CD4-positive, alpha-beta T cell (primary cell): ENCODE results near the gene APOB. TPM values are rescaled to one million over a fixed set of nuclear protein-coding genes. Genes with fewer than 3 reads are reported as not detected.

Experiments
- ATAC-seq: fragments of 200-7000 bp; cut with Tn5 transposase; one replicate; pipeline ENCODE4 v1.10.0; 2022; ENCODE audit warnings: mild to moderate bottlenecking; ENCODE audit not compliant: poor library complexity
- CTCF ChIA-PET: fragments of 350-600 bp; sonication (Branson Sonifier 250); formaldehyde crosslinking; loops from one replicate; lab custom pipeline; 2021; ENCODE audit warnings: antibody characterized with exemption, inconsistent platforms; lab: Charles Lee
- POLR2A ChIA-PET: fragments of 350-600 bp; sonication (Branson Sonifier 250); formaldehyde crosslinking; loops from one replicate; lab custom pipeline; 2021; ENCODE audit warnings: antibody characterized with exemption, inconsistent platforms; lab: Charles Lee
- DNase-seq, 14 experiments: peaks; one replicate each; pipeline ENCODE4 v3.0.0-alpha.2; 2013 to 2020; ENCODE audit warnings: mixed read lengths in 2 of 14
- H3K27ac ChIP-seq, 2 donors: one replicate each; pipeline versions ENCODE4 v1.5.1 to v1.7.0; 2013; ENCODE audit warnings: low read length in 2 of 2, low read depth in 1 of 2, mild to moderate bottlenecking in 1 of 2
- H3K27me3 ChIP-seq, 2 experiments: 1 replicate in 1 of 2; 2 replicates in 1 of 2; pipeline versions ENCODE4 v1.6.1 to v1.7.0; 2013; ENCODE audit warnings: low read length in 2 of 2, control low read depth in 1 of 2, mild to moderate bottlenecking in 1 of 2, moderate library complexity in 1 of 2; ENCODE audit not compliant: insufficient read depth in 2 of 2, control insufficient read depth in 1 of 2
- H3K36me3 ChIP-seq: one replicate; pipeline ENCODE4 v1.6.1; 2013; ENCODE audit warnings: low read length, control low read depth; ENCODE audit not compliant: insufficient read depth
- H3K4me1 ChIP-seq: one replicate; pipeline ENCODE4 v1.6.1; 2013; ENCODE audit warnings: low read length, control low read depth; ENCODE audit not compliant: insufficient read depth
- H3K4me3 ChIP-seq: one replicate; pipeline ENCODE4 v1.5.1; 2013; ENCODE audit warnings: mild to moderate bottlenecking, low read length, moderate library complexity
- H3K9me3 ChIP-seq, 2 experiments: 1 replicate in 1 of 2; 2 replicates in 1 of 2; pipeline versions ENCODE4 v1.6.1 to v1.7.0; 2013; ENCODE audit warnings: low read length in 2 of 2, mild to moderate bottlenecking in 2 of 2, control low read depth in 1 of 2, moderate library complexity in 1 of 2; ENCODE audit not compliant: control insufficient read depth in 1 of 2, insufficient read depth in 1 of 2
- H3K27ac Mint-ChIP-seq: one replicate; pipeline ENCODE4 v1.8.0; 2020; ENCODE audit warnings: mixed read lengths
- H3K27me3 Mint-ChIP-seq: one replicate; pipeline ENCODE4 v1.8.0; 2021; ENCODE audit warnings: mixed read lengths
- H3K36me3 Mint-ChIP-seq: one replicate; pipeline ENCODE4 v1.8.0; 2021; ENCODE audit warnings: low read depth, mixed read lengths
- H3K4me1 Mint-ChIP-seq: one replicate; pipeline ENCODE4 v1.8.0; 2021; ENCODE audit warnings: low read depth, mixed read lengths
- H3K4me3 Mint-ChIP-seq: one replicate; pipeline ENCODE4 v1.8.0; 2020; ENCODE audit warnings: mild to moderate bottlenecking, mixed read lengths
- H3K9me3 Mint-ChIP-seq: one replicate; pipeline ENCODE4 v1.8.0; 2020; ENCODE audit warnings: mixed read lengths
- intact Hi-C, 2 experiments: fragments of 100-400 bp; cut with DNase I in 1 of 2; cut with micrococcal nuclease in 1 of 2; formaldehyde crosslinking; loops; one replicate each; pipeline versions ENCODE4 v1.15.1 to v1.9.0; 2023 to 2025; cut with DNase I, micrococcal nuclease
- total RNA-seq, 174 experiments: library from RNA in 2 of 174; stranded (reverse) in 2 of 174; gene quantifications; one replicate each; pipeline ENCODE4 v1.2.3 and lab custom pipeline; 2021 to 2026
- TF ChIP-seq, protein P1 (sequence below): fragments of 200-600 bp; IDR thresholded peaks from one replicate; pipeline ENCODE4 v1.8.0; 2022; ENCODE audit warnings: antibody characterized with exemption, mild to moderate bottlenecking

The APOB gene
- total RNA-seq, 2 experiments from 2014 or later: not detected

GRCh38 chr2:21069746-21070340 is 26.0 kb upstream of the APOB start:
- POLR2A ChIA-PET: interaction anchor here (0.5 kb wide), 1 partner anchor 27 kb away, joined by 3 read pairs; no protein-coding TSS in a partner anchor
- no peaks in the 10 kb centered on the region for H3K4me1 ChIP-seq
- H3K36me3 Mint-ChIP-seq: no peaks in the 10 kb centered on the region
- H3K9me3 Mint-ChIP-seq: no peaks in the 10 kb centered on the region
- peaks cover 21% of the 10 kb centered on the region for H3K27me3 Mint-ChIP-seq
- no peak for ATAC-seq
- no peak overlapping the region for H3K27ac Mint-ChIP-seq
- H3K9me3 ChIP-seq: no peaks in the 10 kb centered on the region
- H3K27ac ChIP-seq: no peak overlapping the region
- CTCF ChIA-PET: no interaction called here
- H3K4me3 Mint-ChIP-seq: no peak overlapping the region
- no peaks in the 10 kb centered on the region for H3K36me3 ChIP-seq
- no peaks in the 10 kb centered on the region for H3K27me3 ChIP-seq
- intact Hi-C loops: no loop called here
- TF ChIP-seq, protein P1, sequence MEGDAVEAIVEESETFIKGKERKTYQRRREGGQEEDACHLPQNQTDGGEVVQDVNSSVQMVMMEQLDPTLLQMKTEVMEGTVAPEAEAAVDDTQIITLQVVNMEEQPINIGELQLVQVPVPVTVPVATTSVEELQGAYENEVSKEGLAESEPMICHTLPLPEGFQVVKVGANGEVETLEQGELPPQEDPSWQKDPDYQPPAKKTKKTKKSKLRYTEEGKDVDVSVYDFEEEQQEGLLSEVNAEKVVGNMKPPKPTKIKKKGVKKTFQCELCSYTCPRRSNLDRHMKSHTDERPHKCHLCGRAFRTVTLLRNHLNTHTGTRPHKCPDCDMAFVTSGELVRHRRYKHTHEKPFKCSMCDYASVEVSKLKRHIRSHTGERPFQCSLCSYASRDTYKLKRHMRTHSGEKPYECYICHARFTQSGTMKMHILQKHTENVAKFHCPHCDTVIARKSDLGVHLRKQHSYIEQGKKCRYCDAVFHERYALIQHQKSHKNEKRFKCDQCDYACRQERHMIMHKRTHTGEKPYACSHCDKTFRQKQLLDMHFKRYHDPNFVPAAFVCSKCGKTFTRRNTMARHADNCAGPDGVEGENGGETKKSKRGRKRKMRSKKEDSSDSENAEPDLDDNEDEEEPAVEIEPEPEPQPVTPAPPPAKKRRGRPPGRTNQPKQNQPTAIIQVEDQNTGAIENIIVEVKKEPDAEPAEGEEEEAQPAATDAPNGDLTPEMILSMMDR: no peak
- H3K4me3 ChIP-seq: no peak overlapping the region
- no peaks in the 10 kb centered on the region for H3K4me1 Mint-ChIP-seq
- DNase-seq: no peak

DNA sequence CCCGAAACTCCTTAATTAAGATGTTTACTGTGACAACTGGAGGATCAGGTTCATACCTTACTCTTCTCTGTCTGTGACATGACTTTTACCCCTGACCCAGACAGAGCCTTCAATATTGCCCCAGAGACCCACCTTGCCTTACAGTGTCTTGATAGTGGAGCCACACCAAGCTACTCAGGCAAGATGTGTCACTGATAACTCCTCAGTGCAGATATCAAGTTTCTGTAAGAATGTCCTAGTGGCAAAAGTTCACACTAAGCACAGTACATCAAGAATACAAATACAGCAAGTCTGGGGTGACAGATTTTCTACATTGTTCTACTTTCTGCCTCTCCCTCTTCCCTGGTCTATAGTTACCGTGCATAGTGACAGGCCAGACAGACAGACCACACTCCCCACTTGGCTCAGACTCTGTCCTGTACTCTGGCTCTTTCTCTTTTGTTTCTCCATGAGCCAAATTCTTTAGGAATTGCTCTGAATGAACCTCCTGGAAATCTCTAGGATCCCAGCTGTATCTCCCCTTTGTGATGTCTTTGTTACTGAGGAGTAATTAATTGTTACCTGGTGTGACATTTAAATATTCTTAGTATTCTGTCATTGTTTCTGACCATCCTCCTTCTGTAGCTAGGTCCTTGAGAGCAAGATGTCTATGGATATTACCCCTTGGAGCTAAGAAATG is 24.1 kb upstream of the APOB start:
- ATAC-seq (no peak), DNase-seq (no peak)
- H3K9me3 Mint-ChIP-seq: no peaks in the 10 kb centered on the region
- intact Hi-C loops: no loop called here
- H3K27ac ChIP-seq: no peak overlapping the region
- peaks cover 21% of the 10 kb centered on the region for H3K27me3 Mint-ChIP-seq
- H3K36me3 ChIP-seq: no peaks in the 10 kb centered on the region
- H3K4me1 Mint-ChIP-seq: no peaks in the 10 kb centered on the region
- no peaks in the 10 kb centered on the region for H3K27me3 ChIP-seq
- ChIA-PET POLR2A (no interaction called here), CTCF (no interaction called here)
- no peaks in the 10 kb centered on the region for H3K9me3 ChIP-seq
- TF ChIP-seq, protein P1: no peak
- no peaks in the 10 kb centered on the region for H3K4me1 ChIP-seq
- no peak overlapping the region for H3K4me3 Mint-ChIP-seq
- H3K4me3 ChIP-seq: no peak overlapping the region
- no peak overlapping the region for H3K27ac Mint-ChIP-seq
- H3K36me3 Mint-ChIP-seq: no peaks in the 10 kb centered on the region

DNA sequence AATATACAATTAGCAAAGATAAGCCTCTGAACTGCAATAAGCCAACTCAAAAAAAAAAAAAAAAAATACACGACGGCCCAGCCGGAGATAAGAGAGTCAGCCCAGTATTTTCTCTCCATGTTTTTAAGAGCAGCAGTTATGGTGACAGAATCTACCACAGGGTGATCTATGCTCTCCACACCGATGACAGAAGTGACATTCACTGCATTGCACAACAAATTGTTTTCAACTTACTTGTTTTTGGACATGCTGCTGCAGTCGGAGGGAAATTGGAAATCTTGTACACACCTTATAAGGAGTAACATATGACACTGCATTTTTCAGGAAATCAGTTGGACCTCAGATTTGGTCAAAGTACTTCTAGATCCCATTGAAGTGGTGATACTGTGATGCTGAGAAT is 23.3 kb upstream of the APOB start:
- H3K4me3 Mint-ChIP-seq: no peak overlapping the region
- no peak overlapping the region for H3K27ac Mint-ChIP-seq
- TF ChIP-seq, protein P1: no peak
- intact Hi-C loops: no loop called here
- no peaks in the 10 kb centered on the region for H3K9me3 ChIP-seq
- H3K36me3 ChIP-seq: no peaks in the 10 kb centered on the region
- ATAC-seq: no peak
- H3K36me3 Mint-ChIP-seq: no peaks in the 10 kb centered on the region
- H3K27me3 ChIP-seq: no peaks in the 10 kb centered on the region
- no peaks in the 10 kb centered on the region for H3K4me1 ChIP-seq
- H3K4me1 Mint-ChIP-seq: no peaks in the 10 kb centered on the region
- ChIA-PET CTCF (no interaction called here), POLR2A (no interaction called here)
- peaks cover 21% of the 10 kb centered on the region for H3K27me3 Mint-ChIP-seq
- H3K9me3 Mint-ChIP-seq: no peaks in the 10 kb centered on the region
- no peak for DNase-seq
- H3K4me3 ChIP-seq: no peak overlapping the region
- no peak overlapping the region for H3K27ac ChIP-seq
